ENCODE results near the gene PRLH.
"Not testable (repeated sequence)": the region's sequence is repeated elsewhere in the genome, so short reads cannot be mapped to it uniquely, and the experiment has no call there.

The PRLH gene

DNA sequence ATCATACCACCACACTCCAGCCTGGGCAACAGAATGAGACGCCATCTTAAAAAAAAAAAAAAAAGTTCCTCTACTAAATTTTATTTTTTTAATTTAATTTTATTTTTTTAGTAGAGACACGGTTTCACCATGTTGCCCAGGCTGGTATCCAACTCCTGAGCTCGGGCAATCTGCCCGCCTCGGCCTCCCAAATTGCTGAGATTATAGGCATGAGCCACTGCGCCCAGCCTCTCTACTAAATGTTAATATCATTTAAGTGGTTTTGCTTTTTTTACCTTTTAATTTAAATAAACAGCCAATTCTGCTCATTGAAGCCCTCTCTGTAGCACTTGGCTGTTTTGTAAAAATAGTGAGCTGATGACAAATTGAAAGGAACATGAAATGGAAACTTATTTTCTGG lies 15.0 kb downstream of the PRLH start:
- no peak for DNase-seq (ENCODE audit: low read depth in 3 of 3, low spot score in 1 of 3)

DNA sequence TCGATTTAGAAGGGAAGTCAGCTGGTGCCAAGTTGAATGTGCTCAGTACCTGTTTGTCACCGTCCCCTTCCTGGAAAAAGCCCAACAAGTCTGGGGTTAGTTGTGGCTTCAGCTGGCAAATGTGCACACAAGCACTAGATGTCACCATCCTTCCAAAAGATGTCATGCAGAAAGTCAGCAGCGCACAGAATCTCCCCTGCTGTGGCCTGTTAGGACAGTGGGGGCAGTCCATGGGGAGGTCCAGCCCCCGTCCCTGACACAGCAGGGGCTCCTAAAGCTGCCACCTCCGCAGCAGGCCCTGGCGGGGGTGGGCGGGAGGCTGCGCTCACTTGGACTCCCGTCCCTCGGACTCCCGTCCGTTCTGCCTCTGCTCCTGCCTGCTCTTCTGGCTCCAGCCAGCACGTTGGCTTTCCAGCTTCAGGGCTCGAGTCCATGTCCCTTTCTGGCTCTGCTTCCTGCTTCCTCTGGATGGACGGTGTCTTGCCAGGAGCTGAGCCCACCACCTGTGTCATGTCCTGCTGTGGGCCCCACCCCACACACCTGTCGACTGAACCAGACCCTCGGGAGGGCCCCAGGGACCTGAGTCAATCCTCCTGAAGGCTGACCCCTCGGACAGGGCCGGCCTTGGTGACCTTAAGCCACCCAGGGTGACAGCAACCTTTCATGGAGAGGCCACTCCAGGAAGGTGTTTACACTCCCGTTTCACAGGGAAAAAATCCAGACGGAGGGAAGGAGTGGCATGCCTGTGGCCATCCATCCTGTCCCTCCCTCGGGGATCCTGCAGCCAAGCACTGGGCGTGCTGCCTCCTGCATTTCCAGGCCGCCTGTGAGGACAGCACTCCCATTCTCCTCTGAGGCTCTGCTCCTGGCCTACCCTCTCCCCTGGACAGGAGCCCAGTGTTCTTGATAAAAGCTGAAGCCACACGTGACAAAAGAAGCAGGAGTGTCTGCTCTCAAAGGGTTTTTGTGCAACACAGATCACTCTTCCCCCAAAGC lies 15.7 kb downstream of the PRLH start:
- DNase-seq (ENCODE audit: low read depth in 3 of 3, low spot score in 1 of 3) = peak in 2 of 3 donors; percentile 4 to 7

- no peak for DNase-seq (ENCODE audit: low read depth in 3 of 3, low spot score in 1 of 3)
These were observed 17.3 kb downstream of the PRLH start for GRCh38 chr2:237583385-237584295.

DNA sequence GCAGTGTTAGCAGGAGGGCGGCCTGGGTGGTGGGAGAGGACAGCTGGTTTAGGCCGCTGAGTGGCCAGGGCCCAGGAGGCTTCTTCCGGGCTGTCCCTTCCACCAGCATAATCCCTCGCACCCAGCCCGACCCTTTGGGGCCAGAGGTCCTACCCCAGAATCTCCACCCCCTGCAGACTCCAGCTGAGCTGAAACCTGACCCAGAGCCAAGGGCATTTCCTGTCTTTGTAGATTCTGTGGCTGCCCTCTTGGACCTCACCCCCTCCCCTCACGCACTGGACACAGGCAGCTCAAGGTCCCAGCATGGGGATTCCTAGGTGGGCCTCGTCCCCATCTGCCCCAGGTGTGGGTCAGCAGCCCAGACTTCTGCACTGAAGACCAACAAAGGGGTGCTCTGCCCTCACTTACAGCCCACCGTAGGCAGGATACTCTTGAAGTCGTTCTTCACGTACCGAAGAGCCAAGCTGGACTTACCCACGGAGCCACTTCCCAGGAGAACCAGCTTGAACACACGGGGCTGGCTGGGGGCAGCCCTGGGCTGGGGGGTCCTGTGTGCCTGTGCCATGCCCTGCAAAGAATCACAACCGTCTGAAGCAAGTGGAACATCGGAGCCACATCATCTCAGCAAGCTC lies 19.3 kb downstream of the PRLH start:
- no peak for DNase-seq (ENCODE audit: low read depth in 3 of 3, low spot score in 1 of 3)

GRCh38 chr2:237588044-237588696 lies 21.8 kb downstream of the PRLH start:
- DNase-seq (ENCODE audit: low read depth in 3 of 3, low spot score in 1 of 3) = no peak

DNA sequence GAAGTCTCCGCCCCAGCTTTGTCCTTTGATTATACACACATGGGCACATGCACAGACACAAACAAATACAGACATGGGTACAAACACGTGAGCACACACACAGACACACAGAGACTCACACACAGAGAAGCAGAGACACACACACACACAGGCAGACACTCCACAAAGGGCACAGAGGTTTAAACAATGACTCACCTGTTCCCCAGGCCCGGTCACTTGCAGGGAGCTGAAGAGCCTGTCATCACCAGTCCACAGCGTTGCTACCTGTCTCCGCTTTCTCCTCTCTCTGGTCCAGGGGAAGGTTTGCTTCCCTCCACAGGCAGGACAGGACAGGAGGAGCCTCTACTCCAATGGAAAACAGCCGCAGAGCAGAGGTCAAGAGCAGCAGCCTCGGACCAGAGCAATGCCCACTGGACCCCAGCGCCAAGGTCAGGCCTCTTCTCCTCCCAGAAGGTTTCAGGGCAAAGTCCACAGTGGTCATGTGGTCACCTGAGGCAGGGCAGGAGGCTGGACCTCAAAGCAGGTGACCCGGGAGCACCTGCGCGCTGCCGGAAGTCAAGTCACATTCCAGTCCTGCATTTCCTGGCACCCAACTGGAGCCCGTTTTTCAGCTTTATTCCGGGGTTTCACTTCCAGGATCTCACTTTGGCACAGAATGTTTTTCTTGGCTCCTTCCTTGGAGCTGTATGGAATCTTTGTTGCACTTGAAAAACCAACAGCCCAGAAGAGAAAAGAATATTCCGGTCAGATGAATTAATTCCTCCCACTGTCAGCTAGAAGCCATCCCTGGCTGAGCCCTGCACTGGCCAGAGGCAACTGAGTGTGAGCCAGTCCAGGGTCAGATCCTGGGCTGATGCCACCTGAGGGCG lies 24.1 kb downstream of the PRLH start, which contains the start of gene RAB17:
Gene RAB17 (minus strand): TSS at position 463 of the 869 bp plus-strand sequence. CDS start 4,580 bp downstream, outside the sequence.
- no peak for DNase-seq (ENCODE audit: low read depth in 3 of 3, low spot score in 1 of 3)

GRCh38 chr2:237591141-237591881 lies 24.9 kb downstream of the PRLH start:
- DNase-seq (ENCODE audit: low read depth in 3 of 3, low spot score in 1 of 3) = no peak

GRCh38 chr2:237592425-237592980 lies 26.1 kb downstream of the PRLH start:
- DNase-seq (ENCODE audit: low read depth in 3 of 3, low spot score in 1 of 3) = no peak

GRCh38 chr2:237593036-237593435 lies 26.7 kb downstream of the PRLH start:
- no peak for DNase-seq (ENCODE audit: low read depth in 3 of 3, low spot score in 1 of 3)

DNA sequence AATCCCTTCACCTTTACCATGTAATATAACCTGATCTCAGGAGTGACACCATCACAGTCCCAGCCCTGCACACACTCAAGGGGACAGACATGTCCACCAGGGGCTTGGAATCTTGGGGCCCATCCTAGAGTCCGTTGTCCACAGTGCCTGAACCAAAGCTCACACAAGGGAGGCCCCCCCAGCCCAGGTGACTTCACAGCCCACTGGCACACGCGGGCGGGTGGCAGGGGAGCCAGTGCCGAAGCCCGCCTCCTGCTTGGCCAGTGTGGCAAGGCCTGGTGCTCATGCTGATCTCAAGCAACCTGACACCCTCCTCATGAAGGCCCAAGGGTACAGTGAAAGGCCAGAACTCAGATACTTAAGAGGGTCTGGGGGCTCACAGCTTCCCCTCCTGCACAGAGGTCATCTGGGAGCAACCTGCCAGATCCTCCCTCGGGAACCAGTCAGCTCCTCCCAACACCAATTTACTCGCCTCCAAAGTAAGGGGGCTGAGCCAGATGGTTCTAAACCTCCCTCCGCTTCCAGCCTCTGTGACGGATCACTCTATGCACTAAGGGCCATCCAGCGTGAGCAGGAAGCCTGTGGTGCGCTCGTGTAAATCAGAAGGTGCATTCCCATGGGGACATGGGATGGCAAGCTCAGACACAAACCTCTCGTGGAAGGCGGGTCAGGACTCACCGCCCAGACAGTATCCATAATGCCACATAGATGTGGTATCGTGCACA lies 27.4 kb downstream of the PRLH start:
- DNase-seq (ENCODE audit: low read depth in 3 of 3, low spot score in 1 of 3) = no peak

- DNase-seq (ENCODE audit: low read depth in 3 of 3, low spot score in 1 of 3) = no peak
These were observed 28.1 kb downstream of the PRLH start for GRCh38 chr2:237594514-237594871.

- not testable (repeated sequence) for DNase-seq (ENCODE audit: low read depth in 3 of 3, low spot score in 1 of 3)
These were observed 29.6 kb downstream of the PRLH start for GRCh38 chr2:237595829-237596519.

GRCh38 chr2:237596520-237597195 lies 30.3 kb downstream of the PRLH start:
- no peak for DNase-seq (ENCODE audit: low read depth in 3 of 3, low spot score in 1 of 3)

DNA sequence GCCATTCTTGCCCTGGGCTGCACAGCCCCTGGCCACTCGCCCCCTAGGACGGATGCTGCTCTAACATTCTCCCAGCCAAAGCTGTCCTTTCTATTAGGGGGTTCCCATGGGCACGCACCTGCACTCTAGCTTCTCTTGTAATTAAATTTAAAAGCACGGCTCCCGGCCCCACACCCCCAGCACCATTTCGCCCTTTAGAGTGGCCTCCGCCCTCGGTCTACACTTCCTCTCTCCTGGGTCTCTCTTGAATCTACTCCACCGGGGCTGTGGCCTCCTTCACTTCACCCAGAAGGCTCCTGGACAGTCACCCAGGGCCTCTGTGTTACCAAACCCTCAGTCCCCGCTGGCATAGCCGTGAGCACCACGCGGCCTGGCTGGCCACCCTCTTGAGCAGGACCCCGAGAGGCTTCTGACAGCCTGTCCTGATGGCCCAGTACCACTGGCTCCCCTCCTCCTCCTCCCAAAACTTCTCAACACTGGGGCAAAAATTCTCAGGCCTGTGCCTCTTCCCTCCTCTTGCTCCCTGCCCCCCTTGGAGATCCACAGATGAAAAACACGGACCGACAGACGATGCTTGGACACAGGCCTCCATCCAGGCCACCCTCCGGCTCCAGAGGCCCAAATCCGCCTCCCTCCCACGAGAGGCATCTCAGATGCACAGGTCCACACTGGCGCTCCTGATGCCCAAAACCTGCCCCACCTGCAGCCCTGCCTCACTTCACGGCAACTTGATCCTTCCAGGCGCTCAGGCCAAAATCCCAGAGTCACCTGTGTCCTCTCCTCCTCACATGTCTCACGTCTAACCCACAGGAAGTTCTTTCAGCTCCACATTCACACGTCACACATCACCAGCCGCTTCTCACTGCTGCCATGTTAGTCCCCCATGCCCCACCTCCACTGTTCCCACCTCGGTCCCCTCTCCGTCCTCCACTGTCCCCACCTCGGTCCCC lies 31.1 kb downstream of the PRLH start:
- no peak for DNase-seq (ENCODE audit: low read depth in 3 of 3, low spot score in 1 of 3)

DNA sequence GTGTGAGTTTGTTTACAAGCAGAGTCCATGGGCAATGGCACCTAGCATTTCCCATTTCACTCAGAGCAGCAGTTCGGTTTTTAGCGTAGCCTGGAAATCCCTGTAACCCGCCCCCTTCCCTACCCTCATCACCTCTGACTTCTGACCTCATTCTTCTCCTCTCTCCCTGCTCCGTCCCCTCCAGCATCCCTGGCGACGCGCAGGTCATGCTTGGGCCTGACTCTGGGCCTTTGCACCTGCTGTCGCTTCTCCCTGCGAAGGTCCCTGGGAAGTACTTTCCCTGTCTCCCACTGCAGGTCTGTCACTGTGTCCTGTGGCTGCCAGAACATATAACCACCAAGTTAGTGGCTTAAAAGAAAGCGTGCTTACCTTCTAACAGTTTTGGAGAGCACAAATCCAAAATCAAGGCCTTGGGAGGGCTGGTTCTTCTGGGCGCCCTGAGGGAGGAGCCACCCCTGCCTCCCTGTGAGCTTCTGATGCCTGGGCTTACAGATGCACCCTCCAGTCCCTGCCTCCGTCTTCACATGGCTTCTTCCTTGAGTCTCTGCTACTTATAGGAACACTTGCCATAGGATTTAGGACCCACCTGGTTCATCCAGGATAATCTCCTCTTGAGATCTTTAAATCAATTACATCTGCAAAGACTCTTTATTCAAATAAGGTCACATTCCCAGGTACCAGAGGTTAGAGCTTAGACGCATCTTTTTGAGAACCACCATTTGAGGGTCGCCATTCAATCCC lies 32.3 kb downstream of the PRLH start:
- DNase-seq (ENCODE audit: low read depth in 3 of 3, low spot score in 1 of 3) = no peak

Measured in stimulated activated CD4-positive, alpha-beta T cell treated with anti-CD3 and anti-CD28 coated beads, TNF-alpha, amount 100 ng/mL, for 1 hour (primary cell).